OCI-LY1 (cell line): ENCODE measurements around the gene SPTB.

Source experiments
- H2AFZ ChIP-seq: fragments of 200-600 bp; sonication (generic), shearing (Covaris generic); 2 replicates; pipeline ENCODE4 v1.6.0; 2014; ENCODE audit warnings: antibody characterized with exemption, mild to moderate bottlenecking, low read length
- H3F3A ChIP-seq: fragments of 200-600 bp; sonication (generic), shearing (Covaris generic); 2 replicates; pipeline ENCODE4 v1.6.0; 2014; ENCODE audit warnings: mild to moderate bottlenecking, antibody characterized with exemption, low read length, moderate library complexity; ENCODE audit not compliant: insufficient read depth
- H3K27ac ChIP-seq: fragments of 200-600 bp; sonication (generic); 2 replicates; pipeline ENCODE4 v1.5.1; 2014; ENCODE audit warnings: low read length, mixed run types, mild to moderate bottlenecking, low read depth; ENCODE audit not compliant: poor library complexity, severe bottlenecking
- H3K27me3 ChIP-seq: fragments of 200-600 bp; sonication (generic); 2 replicates; pipeline ENCODE4 v1.6.0; 2014; ENCODE audit warnings: antibody characterized with exemption, mild to moderate bottlenecking, low read length, moderate library complexity; ENCODE audit not compliant: insufficient read depth
- H3K36me3 ChIP-seq: fragments of 200-600 bp; sonication (generic); 2 replicates; pipeline ENCODE4 v1.6.1; 2014; ENCODE audit warnings: mild to moderate bottlenecking, antibody characterized with exemption, low read length, moderate library complexity, mixed read lengths; ENCODE audit not compliant: insufficient read depth
- H3K4me1 ChIP-seq: fragments of 200-600 bp; sonication (generic); 2 replicates; pipeline ENCODE4 v1.5.1; 2014; ENCODE audit warnings: mild to moderate bottlenecking, low read length, moderate library complexity; ENCODE audit not compliant: insufficient read depth, severe bottlenecking
- H3K4me2 ChIP-seq: fragments of 200-600 bp; sonication (generic), shearing (Covaris generic); 2 replicates; pipeline ENCODE4 v1.6.1; 2014; ENCODE audit warnings: low read length
- H3K4me3 ChIP-seq: fragments of 200-600 bp; sonication (generic); 2 replicates; pipeline ENCODE4 v1.5.1; 2014; ENCODE audit warnings: low read length, low read depth, mild to moderate bottlenecking, mixed read lengths; ENCODE audit not compliant: poor library complexity, severe bottlenecking
- H3K79me2 ChIP-seq: fragments of 200-600 bp; shearing (Covaris generic); 2 replicates; pipeline ENCODE4 v1.6.1; 2016; ENCODE audit warnings: mixed run types, low read length, mixed read lengths; ENCODE audit not compliant: insufficient read depth
- H3K9ac ChIP-seq: fragments of 200-600 bp; sonication (generic), shearing (Covaris generic); 2 replicates; pipeline ENCODE4 v1.6.1; 2014; ENCODE audit warnings: mild to moderate bottlenecking, low read length, mixed read lengths
- H3K9me2 ChIP-seq: fragments of 200-600 bp; sonication (generic), shearing (Covaris generic); 2 replicates; pipeline ENCODE4 v1.6.1; 2014; ENCODE audit warnings: low read depth, mild to moderate bottlenecking, low read length, mixed read lengths
- H3K9me3 ChIP-seq: fragments of 200-600 bp; shearing (Covaris generic); 2 replicates; pipeline ENCODE4 v1.6.1; 2014; ENCODE audit warnings: low read length, mixed read lengths
- H4K20me1 ChIP-seq: fragments of 200-600 bp; sonication (generic), shearing (Covaris generic); 2 replicates; pipeline ENCODE4 v1.6.0; 2016; ENCODE audit warnings: mild to moderate bottlenecking, low read length; ENCODE audit not compliant: insufficient read depth
- CTCF ChIP-seq: fragments of 200-600 bp; sonication (generic), shearing (Covaris generic); IDR thresholded peaks from 2 replicates; pipeline ENCODE4 v1.5.1; 2017; ENCODE audit warnings: mild to moderate bottlenecking, antibody characterized with exemption, low read length, moderate library complexity, mixed read lengths
- EZH2 ChIP-seq: fragments of 200-600 bp; sonication (generic), shearing (Covaris generic); IDR thresholded peaks from 2 replicates; pipeline ENCODE4 v1.8.0; 2017; ENCODE audit warnings: borderline replicate concordance, mixed run types, mild to moderate bottlenecking, antibody characterized with exemption, low read length, moderate library complexity, mixed read lengths

Gene SPTB

DNA sequence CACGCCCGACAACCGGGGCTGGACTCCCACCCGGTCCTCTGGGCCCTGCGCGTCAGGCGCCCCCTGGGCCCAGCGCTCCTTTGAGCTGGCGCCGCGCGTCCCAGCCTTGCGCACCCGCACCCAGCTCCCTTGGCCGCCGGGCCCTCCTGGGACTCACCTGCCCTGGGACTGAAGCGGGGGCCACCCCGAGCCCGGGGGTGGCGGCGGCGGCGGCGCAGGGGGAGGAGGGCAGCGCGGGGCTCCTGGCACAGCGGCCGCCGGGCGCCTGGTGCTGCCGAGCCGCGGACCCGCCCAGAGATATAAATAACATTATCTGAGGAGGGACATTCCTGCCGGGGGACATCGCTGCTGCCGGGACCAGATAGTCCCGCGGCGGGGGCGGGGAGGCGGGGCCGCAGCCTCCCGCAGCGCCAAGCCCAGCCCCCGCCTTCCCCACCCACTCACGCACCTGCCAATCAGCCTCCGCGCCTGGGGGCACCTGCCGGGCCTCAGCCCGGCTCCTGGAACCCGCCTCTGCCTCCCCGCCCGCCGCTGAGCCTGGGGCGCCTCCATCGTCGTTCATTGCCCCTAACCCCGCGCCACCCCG, at the start of gene SPTB:
SPTB (minus strand) TSS at position 273 of the 586 bp plus-strand sequence. CDS start 56,813 bp downstream, outside the sequence.
- H3F3A ChIP-seq: no peaks in the 10 kb centered on the region
- H3K36me3 ChIP-seq: no peaks in the 10 kb centered on the region
- H3K79me2 ChIP-seq: no peaks in the 10 kb centered on the region
- no peak within 1 kb of the TSS for H3K27ac ChIP-seq
- peak within 1 kb of the TSS; percentile 71 for H3K4me3 ChIP-seq
- H3K4me2 ChIP-seq: peak within 1 kb of the TSS; percentile 98
- no peaks in the 10 kb centered on the region for H3K9me2 ChIP-seq
- H3K27me3 ChIP-seq: 0 out of 2 replicates have a peak, but pooled peaks cover 6% of the 10 kb centered on the region
- H3K4me1 ChIP-seq: peaks cover 13% of the 10 kb centered on the region
- TF ChIP-seq EZH2 (no peak), CTCF (no peak)
- peak within 1 kb of the TSS; percentile 43 for H3K9ac ChIP-seq
- H4K20me1 ChIP-seq: no peaks in the 10 kb centered on the region
- H2AFZ ChIP-seq: peak within 1 kb of the TSS; percentile 82
- H3K9me3 ChIP-seq: no peaks in the 10 kb centered on the region

DNA sequence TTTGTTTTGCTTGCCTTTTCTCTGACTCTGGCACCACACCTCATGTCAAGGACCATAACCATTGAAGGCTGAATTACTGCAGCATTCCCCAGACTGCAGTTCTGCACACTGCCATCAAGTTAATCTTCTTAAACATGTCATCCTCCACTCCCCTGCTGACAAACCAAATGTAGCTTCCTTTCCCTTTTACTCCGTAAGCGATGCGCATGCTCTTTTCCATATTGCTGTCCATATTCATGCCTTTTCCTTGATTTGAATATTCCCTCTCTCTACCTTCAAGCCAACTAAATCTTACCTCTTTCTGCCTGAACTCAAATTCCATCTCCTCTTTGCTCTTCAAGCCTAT, 49.3 kb upstream of the SPTB start:
- no peak overlapping the region for H2AFZ ChIP-seq
- H3K36me3 ChIP-seq: peaks cover 96% of the 10 kb centered on the region
- no peak overlapping the region for H3K4me2 ChIP-seq
- H3F3A ChIP-seq: no peaks in the 10 kb centered on the region
- H3K27ac ChIP-seq: no peak overlapping the region
- H3K4me1 ChIP-seq: peaks cover 9% of the 10 kb centered on the region
- H3K4me3 ChIP-seq: no peak overlapping the region
- H3K27me3 ChIP-seq: no peaks in the 10 kb centered on the region
- no peaks in the 10 kb centered on the region for H3K9me3 ChIP-seq
- no peaks in the 10 kb centered on the region for H3K79me2 ChIP-seq
- H3K9ac ChIP-seq: no peak overlapping the region
- no peak for TF ChIP-seq EZH2
- TF ChIP-seq CTCF: no peak
- no peaks in the 10 kb centered on the region for H4K20me1 ChIP-seq
- H3K9me2 ChIP-seq: no peaks in the 10 kb centered on the region

- no peaks in the 10 kb centered on the region for H3K79me2 ChIP-seq
- no peak overlapping the region for H2AFZ ChIP-seq
- H4K20me1 ChIP-seq: no peaks in the 10 kb centered on the region
- H3K27ac ChIP-seq: peak overlapping the region; percentile 10
- H3K4me3 ChIP-seq: no peak overlapping the region
- no peaks in the 10 kb centered on the region for H3K27me3 ChIP-seq
- no peaks in the 10 kb centered on the region for H3K9me2 ChIP-seq
- peaks cover 95% of the 10 kb centered on the region for H3K36me3 ChIP-seq
- no peaks in the 10 kb centered on the region for H3F3A ChIP-seq
- TF ChIP-seq EZH2 (no peak), CTCF (no peak)
- no peaks in the 10 kb centered on the region for H3K9me3 ChIP-seq
- H3K4me1 ChIP-seq: peaks cover 9% of the 10 kb centered on the region
- H3K4me2 ChIP-seq: no peak overlapping the region
- H3K9ac ChIP-seq: no peak overlapping the region
Observed at GRCh38 chr14:64928239-64929013, 48.7 kb upstream of the SPTB start.
